ENCODE results near the gene CCDC57. TPM values are rescaled to one million over a fixed set of nuclear protein-coding genes. Genes with fewer than 3 reads are reported as not detected.

CCDC57 gene
- total RNA-seq, 2 donors from 2014 or later, result 57.6 to 62.8 TPM

GRCh38 chr17:82077617-82078358, 134.9 kb downstream of the CCDC57 start:
- no peak overlapping the region for H3K4me3 ChIP-seq
- H3K4me1 ChIP-seq (replicated peaks), result no peaks in the 10 kb centered on the region
- intact Hi-C loops (cut with DNase I), result no loop called here
- H3K9me3 ChIP-seq, result no peaks in the 10 kb centered on the region
- H3K27ac ChIP-seq, result no peak overlapping the region
- TF ChIP-seq POLR2AphosphoS5 (IDR thresholded peaks at IDR 0.05), result no peak
- TF ChIP-seq POLR2A (IDR thresholded peaks at IDR 0.05), result no peak
- no peak for TF ChIP-seq CTCF (IDR thresholded peaks at IDR 0.05)
- 70% methylated on average over 28 of the region's 28 CpGs for WGBS
- DNase-seq (ENCODE audit: low spot score), result no peak
- no peaks in the 10 kb centered on the region for H3K27me3 ChIP-seq (replicated peaks; ENCODE audit: insufficient read depth)
- peaks cover 24 to 25% of the 10 kb centered on the region in 2 donors for H3K36me3 ChIP-seq

GRCh38 chr17:82076785-82077591, 135.7 kb downstream of the CCDC57 start:
- TF ChIP-seq POLR2AphosphoS5 (IDR thresholded peaks at IDR 0.05), result no peak
- no peak for TF ChIP-seq POLR2A (IDR thresholded peaks at IDR 0.05)
- TF ChIP-seq CTCF (IDR thresholded peaks at IDR 0.05), result no peak
- H3K36me3 ChIP-seq, result peaks cover 16 to 17% of the 10 kb centered on the region in 2 donors
- no peaks in the 10 kb centered on the region for H3K9me3 ChIP-seq
- intact Hi-C loops (cut with DNase I), result no loop called here
- 69% methylated on average over 14 of the region's 21 CpGs for WGBS
- H3K27me3 ChIP-seq (replicated peaks; ENCODE audit: insufficient read depth), result no peaks in the 10 kb centered on the region
- H3K4me3 ChIP-seq, result no peak overlapping the region
- DNase-seq (ENCODE audit: low spot score), result no peak
- no peak overlapping the region for H3K27ac ChIP-seq
- H3K4me1 ChIP-seq (replicated peaks), result no peaks in the 10 kb centered on the region

GRCh38 chr17:82076018-82076784, 136.4 kb downstream of the CCDC57 start:
- no peak overlapping the region for H3K27ac ChIP-seq
- intact Hi-C loops (cut with DNase I), result no loop called here
- no peaks in the 10 kb centered on the region for H3K27me3 ChIP-seq (replicated peaks; ENCODE audit: insufficient read depth)
- H3K36me3 ChIP-seq, result peaks cover 10 to 11% of the 10 kb centered on the region in 2 donors
- 83% methylated on average over 25 of the region's 25 CpGs for WGBS
- H3K4me3 ChIP-seq, result no peak overlapping the region
- DNase-seq (ENCODE audit: low spot score), result no peak
- H3K9me3 ChIP-seq, result no peaks in the 10 kb centered on the region
- TF ChIP-seq POLR2A (IDR thresholded peaks at IDR 0.05) (no peak), CTCF (IDR thresholded peaks at IDR 0.05) (no peak), POLR2AphosphoS5 (IDR thresholded peaks at IDR 0.05) (no peak)
- H3K4me1 ChIP-seq (replicated peaks), result no peaks in the 10 kb centered on the region

GRCh38 chr17:82073446-82073845, 139.2 kb downstream of the CCDC57 start:
- Histone ChIP-seq H3K4me3 (no peak overlapping the region), H3K4me1 (replicated peaks) (no peaks in the 10 kb centered on the region), H3K9me3 (no peaks in the 10 kb centered on the region), H3K36me3 (no peaks in the 10 kb centered on the region), H3K27ac (no peak overlapping the region), H3K27me3 (replicated peaks; ENCODE audit: insufficient read depth) (no peaks in the 10 kb centered on the region)
- intact Hi-C loops (cut with DNase I), result no loop called here
- 68% methylated on average over 9 of the region's 9 CpGs for WGBS
- no peak for TF ChIP-seq CTCF (IDR thresholded peaks at IDR 0.05)
- no peak for DNase-seq (ENCODE audit: low spot score)
